HG03354 (cell line): ENCODE data around the gene CDH13.

Experiments
- ATAC-seq: cut with Tn5 transposase; IDR thresholded peaks from one replicate; pipeline ENCODE4 v1.9.1; 2021; ENCODE audit warnings: mild to moderate bottlenecking; ENCODE audit not compliant: unreplicated experiment, poor library complexity, severe bottlenecking

Gene CDH13

GRCh38 chr16:83831456-83831987, 1204.8 kb downstream of the CDH13 start:
- no peak for ATAC-seq

GRCh38 chr16:83833921-83834320, 1207.2 kb downstream of the CDH13 start:
- ATAC-seq: no peak

DNA sequence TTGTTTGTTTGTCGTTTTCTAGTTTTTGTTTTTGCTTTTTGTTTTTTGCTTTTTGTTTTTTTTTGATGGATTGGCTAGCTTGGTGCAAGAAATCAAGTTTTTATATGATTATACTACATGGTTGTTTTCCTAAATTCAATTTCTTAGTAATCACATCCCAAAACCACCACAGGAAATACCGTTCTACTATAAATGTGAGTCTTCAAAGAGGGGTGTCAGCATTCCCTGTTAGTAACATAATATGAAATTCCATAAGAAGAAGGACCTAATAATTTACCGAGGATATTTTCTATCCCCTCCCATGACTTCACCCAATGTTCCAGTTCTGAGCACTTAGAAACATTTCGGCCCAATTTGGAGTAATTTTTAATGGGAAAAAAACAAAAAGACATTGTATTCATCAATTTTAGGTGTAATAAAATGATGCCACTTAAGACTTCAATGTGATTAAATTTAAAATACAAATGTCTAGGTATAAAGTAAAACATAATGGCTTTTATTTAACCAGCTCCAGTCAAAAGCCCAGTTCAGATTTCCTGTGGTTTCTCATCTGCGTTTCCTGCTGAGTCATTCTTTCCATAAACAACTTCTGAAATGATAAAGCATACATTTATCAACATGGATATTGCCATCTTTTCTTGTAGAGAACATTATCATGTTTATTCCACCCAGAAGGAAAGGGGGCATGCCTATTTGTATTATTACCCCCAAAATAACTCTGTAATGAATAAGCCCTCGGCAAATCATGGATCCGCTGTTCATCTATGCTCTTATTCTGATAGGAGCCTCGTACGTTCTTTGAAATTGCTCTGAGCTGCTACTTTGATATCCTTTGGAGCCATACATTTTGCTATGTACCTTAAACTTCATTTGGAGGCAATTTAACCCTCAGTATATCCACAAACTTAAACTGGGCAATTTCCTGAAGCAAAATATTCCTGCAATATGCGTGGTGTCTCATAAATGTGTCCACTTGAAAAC, 1209.1 kb downstream of the CDH13 start:
- ATAC-seq: no peak

DNA sequence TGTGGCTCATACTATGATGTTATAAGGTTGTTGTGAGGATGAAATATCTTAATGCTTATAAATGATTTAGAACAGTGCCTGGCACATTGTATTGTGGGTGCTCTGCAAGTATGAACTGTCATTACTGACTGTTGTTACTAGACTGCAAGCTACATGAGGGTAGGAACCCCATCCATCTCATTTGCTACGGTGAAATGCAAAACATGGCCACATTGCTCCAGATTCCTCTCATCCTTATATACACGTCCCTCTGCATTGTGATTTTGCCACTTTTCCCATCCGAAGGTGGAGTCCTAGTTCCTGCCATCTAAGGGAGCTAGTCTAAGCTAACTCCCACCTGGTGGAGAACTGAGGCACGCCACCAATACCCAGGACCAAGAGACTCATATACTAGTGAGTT, 1210.8 kb downstream of the CDH13 start:
- ATAC-seq: no peak

- no peak for ATAC-seq
Measured at GRCh38 chr16:83838151-83838550, 1211.4 kb downstream of the CDH13 start.

DNA sequence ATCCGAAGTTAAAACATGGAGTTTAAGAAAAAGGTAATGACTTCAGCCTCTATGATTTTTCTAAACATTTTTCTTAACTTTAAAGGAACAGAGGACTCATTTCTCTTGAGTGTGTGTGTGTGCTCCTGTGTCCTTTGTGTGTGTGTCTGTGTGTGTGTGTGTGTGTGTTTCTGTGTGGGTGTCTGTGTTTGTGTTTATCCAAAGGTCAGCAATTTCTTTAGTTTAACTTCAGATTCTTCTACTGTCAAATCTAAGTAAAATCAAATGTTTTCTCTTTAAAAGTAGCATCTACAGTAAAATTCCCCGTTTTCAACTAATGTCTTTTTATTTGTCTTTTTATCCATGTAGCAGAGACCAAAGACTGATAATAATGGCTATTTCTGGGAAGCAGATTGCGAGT, 1212.8 kb downstream of the CDH13 start:
- ATAC-seq: no peak

GRCh38 chr16:83840060-83840617, 1213.4 kb downstream of the CDH13 start:
- no peak for ATAC-seq

- ATAC-seq: no peak
Measured at GRCh38 chr16:83842291-83842690, 1215.5 kb downstream of the CDH13 start.

- ATAC-seq: no peak
Measured at GRCh38 chr16:83842756-83843507, 1216.2 kb downstream of the CDH13 start.

GRCh38 chr16:83843657-83844056, 1216.9 kb downstream of the CDH13 start:
- no peak for ATAC-seq

DNA sequence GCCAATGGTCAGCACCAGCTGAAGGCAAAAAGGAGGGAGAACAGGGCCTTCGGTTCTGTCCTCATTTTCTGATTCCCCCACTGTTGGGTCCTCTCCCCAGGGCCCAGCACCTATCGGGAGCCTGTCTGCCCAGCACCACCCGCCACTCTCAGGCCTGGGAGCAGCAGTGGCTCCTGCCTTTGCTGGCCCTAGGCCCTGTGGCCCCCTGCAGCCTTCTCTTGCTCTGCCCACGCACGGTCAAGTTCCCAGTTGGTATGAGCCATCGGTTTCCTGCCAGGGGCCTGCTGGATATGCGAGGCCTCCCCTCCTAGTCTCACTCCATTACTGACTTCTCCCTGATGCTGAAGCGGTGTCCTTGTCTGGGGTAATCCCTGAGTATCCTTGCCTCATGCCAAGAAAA, 1218.5 kb downstream of the CDH13 start:
- no peak for ATAC-seq

DNA sequence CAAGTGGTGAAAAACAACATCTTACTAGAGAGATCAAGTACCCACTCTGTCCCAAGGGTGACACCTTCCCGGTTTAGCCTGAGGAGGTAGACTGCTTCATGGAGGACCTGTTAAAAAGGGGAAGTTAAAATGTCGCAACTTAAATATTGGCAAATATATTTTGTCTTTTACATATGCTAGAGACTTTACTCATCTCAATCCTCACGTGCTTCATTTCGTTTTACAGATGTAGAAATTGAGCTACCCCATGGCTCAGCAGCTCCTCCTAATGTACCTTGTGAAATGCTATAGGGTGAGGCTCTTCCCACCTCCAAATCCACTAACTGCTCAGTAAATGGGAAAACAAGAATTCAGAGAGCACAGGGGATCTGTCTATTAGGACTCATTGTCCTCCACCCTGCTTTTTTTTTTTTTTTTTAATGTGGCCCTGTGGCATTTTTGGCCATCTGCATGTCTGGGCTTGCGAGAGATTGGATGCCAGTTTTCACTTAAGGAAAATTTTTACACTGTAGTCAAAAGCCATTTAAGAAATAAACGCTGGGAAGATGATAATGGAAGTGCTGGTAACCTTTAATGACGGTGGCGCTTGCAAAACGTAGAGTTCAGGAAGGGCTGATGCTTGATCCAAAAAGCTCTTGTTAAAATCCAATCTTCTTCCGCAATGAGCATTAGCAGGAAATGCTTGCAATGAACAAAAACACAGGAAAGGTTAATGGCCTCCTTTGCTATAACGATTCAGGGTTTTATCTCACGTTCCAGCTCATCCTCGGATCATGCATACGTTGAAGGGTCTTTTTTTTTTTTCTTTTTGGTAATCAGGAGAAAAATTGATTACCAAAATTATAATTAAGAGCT, 1220.8 kb downstream of the CDH13 start:
- ATAC-seq: no peak

GRCh38 chr16:83849421-83849820, 1222.7 kb downstream of the CDH13 start:
- ATAC-seq: no peak
